ENCODE results near the gene POMT1. TPM values are rescaled to one million over a fixed set of nuclear protein-coding genes. Genes with fewer than 3 reads are reported as not detected.
"Not testable (repeated sequence)": the region's sequence is repeated elsewhere in the genome, so short reads cannot be mapped to it uniquely, and the experiment has no call there.

The POMT1 gene
- total RNA-seq, 1 experiment from 2014 or later: 22.0 TPM

DNA sequence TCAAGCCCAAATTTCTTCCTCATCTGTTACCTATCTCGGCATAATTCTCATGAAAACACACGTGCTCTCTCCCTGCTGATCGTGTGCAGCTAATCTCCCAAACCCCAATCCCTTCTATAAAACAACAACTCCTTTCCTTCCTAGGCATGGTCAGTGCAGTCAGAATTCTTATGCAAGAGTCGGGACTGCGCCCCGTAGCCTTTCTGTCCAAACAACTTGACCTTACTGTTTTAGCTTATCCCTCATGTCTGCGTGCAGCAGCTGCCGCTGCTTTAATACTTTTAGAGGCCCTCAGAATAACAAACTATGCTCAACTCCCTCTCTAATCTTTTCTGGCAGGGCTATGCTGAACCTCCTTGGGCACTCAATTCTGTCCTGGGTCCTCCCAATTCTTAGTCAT is 47.7 kb downstream of the POMT1 start:
- not testable (repeated sequence) for DNase-seq (ENCODE audit: low spot score)

DNA sequence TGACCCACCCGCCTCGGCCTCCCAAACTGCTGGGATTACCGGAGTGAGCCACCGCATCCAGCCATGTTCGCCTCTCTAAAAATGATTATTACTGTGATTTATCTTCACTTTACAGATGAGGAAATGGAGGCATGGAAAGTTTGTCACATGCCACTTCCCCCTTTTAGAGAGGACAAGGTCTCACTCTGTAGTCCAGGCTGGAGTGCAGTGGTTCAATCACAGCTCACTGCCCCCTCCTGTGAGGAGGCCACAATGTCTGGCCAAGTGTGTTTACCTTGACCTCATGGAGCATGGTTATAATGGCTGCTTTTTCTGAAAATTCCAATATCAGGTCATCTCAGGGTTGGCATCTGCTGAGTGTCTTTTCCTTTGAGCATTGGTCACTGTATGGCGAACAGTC is 49.3 kb downstream of the POMT1 start:
- DNase-seq (ENCODE audit: low spot score): no peak

DNA sequence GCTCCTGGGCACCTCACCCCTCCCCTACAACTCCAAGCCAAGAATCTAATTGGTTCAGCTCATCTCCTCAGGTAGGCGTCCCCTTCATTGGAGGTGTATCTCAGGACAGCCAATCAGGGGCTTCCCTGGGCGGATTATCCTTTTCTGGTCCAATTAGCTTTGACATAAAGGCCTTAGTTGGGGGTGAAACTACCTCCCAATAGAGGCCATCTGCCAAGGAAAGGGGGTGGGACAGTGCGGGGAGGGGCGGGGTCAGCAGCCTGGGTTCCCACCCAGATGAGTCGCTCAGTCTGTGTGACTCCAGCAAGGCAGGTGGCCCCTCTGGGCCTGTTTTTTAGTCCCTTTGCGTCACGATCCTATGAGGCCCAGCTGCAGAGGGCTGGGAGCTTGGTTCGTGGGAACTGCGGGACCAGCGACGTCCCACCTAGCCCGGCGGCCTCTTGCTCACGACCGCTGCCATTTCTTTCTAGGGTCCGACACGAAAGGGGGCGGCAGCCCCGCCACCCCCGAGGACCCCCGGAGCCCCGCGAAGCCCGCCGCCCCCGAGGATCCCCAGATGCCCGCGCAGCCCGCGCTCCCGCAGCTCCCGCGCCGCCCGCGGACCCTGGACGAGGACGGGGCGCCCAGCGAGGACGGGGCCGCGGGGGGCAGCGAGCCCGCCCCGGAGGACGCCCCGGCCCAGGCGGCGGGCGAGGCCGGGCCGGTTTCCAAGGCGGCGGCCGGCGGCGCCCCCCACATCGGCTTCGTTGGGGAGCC is 51.5 kb downstream of the POMT1 start:
- no peak for DNase-seq (ENCODE audit: low spot score)

DNA sequence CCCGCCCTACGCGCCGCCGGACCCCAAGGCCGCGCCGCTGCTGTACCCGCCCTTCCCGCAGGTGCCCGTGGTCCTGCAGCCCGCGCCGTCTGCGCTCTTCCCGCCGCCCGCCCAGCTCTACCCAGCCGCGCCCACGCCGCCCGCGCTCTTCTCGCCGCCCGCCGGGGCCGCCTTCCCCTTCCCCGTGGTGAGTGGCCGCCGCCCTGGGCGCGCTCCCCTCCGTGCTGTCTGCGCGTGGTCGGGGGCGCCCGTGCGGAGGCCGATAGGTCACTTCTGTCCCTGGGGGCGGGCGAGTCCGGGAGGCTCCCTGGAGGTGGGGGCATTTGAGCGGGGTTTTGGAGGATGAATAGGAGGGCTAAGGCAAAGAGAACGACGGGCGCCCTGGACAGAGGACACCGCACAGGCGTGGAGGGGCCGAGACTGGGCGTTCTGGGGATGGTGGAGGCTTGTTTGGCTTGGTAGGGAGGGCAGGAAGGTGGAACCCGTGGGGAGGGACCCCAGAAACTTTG is 52.2 kb downstream of the POMT1 start:
- no peak for DNase-seq (ENCODE audit: low spot score)

DNA sequence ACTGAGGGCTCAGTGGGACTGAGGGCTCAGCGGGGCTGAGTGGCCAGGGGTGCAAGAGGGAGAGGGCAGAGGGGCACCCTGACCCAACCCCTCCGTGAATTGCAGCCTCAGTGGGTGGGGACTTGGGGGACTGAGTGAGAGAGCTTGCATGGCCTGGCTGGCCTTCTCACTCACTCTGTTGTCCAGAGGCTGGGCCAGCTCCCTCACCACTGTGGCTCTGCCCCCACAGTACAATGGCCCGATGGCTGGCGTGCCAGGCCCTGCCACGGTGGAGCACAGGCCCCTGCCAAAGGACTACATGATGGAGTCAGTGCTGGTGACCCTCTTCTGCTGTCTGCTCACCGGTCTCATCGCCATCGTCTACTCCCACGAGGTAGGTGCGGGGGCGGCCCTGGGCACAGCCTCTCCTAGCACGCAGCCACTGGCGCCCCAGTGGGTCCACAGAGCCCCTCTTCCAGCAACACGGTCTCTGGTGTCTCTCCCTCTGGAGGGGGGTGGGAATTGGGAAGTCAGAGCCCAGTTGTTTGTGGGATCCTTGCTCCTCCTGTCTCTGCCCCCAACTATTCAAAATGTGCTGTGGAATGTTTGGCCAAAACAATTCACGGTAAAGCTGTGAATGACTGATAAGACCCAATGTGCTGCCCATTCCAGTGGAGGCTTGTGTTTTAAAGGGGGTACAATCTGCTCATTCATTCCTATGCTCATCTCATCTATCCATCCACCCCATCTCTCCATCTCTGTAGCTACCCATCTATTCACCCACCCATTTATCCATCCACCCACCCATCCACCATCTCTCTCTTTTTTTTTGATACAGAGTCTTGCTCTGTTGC is 53.3 kb downstream of the POMT1 start:
- no peak for DNase-seq (ENCODE audit: low spot score)

DNA sequence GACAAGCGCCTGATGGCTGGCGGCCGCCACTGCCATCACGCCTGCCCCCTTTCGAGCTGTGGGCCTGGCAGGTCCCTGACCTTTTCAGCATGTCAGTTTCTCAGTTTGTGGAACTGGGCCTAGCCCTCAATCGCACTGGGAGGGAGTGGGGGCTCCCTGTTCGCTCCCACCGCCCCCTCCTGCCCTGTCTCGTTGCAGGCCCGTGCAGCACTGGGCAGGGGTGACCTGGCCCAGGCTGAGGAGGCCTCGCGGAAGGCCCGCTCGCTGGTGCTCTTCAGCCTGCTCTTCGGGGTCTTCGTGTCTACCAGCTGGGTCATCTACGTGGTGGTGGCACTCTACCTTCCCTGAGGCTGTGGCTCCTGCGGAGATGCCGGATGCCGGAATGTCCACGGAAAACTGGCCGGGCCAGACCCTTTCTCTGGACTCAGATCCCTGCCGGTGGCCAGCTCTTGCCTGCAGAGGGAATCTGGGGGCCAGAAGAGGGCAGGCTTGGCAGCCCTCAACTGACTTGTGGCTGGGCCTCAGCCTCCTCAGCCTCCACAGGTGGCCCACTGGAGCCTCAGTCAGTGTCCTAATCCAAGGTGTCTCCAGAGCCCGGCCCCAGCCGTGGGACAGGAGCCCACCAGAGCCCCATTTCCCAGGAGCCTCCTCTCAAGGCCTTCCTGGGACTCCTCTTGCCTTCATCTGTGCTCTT is 55.3 kb downstream of the POMT1 start:
- DNase-seq (ENCODE audit: low spot score): no peak

DNA sequence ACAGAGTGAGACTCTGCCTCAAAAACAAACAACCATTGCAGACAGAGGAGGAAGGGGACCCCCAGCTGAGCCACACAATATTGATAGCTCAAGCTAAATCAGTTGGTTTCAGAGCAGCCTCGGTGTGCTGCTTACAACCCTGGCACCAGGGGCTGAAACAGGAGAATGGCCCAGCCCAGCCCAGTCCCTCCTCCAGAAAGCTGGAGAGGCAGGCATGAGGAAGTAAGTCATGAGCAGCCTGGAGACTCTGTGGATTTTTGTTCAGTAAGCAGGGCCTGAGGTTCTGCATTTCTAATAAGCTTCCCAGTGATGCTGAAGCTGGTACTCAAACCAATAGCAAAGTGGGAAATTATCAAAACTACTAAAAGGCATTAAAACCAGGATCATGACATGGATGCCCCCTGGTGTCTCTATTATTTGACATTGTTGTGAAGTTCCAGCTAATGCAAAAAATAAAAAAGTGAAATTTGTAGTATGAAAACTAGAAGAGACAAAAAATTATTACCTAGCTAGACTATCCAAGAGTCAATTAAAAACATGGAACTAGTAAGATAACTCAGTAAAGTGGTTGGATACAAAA is 56.8 kb downstream of the POMT1 start:
- no peak for DNase-seq (ENCODE audit: low spot score)

DNA sequence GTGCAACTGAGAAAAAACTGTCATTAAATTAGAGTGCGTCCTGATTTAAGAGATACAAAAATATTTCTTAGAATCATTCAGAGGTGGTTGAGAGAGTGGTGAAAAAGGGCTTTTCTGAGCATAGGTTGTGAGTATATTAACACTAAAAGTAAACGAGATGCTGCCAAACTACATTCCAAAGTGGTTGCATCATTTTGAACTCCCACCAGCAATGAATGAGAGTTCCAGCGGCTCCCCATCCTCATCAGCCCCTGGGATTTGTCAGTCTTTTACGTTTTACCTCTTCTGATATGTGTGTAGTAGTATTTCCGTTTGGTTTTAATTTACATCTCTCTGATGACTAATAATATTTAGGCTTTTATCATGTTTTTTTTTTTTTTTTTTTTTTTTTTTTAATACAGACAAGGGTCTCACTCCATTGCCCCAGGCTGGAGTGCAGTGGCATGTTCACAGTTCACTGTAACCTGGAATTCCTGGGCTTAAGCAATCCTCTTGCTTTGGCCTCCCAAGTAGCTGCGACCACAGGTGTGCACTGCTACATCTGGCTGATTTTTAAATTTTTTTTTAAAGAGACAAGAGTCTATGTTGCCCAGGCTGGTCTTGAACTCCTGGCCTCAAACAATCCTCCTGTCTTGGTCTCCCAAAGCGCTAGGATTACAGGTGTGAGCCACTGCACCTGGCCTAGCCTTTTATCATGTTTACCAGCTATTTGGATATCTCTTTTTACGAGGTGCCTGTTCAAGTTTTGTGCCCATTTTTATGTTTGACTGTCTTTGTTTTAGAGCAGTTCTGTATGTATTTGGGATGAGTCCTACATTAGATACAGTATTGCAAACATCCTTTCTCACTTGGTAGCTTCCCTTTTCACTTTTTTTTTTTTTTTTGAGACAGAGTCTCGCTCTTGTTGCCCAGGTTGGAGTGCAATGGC is 59.6 kb downstream of the POMT1 start:
- DNase-seq (ENCODE audit: low spot score): peak; percentile 33

DNA sequence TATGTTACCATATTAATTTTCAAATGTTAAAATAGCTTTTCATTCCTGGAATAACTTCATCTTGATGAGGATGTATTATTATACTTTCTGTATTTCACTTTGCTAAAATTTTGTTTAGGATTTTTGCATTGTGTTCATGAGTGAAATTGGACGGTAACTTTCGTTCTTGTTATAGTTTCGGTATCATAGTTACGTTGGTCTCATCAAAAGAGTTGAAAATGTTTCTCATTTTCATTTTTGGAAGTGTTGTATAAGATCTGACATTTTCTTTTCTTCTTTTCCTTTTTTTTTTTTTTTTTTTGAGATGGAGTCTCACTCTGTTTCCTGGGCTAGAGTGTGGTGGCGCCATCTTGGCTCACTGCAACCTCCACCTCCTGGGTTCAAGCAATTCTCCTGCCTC is 62.7 kb downstream of the POMT1 start:
- DNase-seq (ENCODE audit: low spot score): no peak

DNA sequence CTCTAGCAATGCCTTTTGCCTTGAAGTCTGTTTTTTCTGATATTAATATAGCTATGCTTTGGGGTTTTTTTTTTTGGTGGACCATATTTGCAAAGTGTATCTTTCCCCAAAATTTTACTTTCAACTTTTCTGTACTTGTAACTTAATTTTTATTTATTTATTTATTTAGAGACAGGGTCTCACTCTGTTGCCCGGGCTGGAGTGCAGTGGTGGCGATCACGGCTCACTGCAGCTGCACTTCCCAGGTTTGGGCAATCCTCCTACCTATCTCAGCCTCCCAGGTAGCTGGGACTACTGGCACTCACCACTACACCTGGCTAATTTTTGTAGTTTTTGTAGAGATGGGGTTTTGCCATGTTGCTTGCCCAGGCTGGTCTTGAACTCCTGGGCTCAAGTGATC is 63.4 kb downstream of the POMT1 start:
- DNase-seq (ENCODE audit: low spot score): no peak

DNA sequence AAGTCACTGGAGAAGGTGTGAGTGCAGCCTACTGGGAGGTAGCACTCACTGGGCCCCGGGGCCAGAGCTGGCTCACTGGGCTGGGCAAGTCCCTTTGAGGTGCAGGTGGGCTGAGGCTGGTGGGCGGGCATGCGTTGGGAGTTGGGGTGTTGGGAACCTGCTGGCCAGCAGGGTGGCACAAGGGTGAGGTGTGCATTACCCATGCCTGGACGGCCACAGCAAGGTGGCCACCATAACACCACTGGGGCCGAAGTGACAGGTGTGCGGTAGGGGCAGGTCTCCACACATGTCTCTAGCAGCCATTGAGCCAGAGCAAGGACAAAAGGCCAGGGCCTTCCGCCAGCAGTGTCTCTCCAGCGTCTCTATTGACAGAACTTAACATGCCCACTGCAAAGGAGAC is 65.2 kb downstream of the POMT1 start:
- DNase-seq (ENCODE audit: low spot score): no peak

Other genes starting within 250 kb of the POMT1 start
- gene FAM78A, start 226.4 kb upstream of the POMT1 start, total RNA-seq (2014; rRNA removed; shearing (Covaris generic)): 1.8 and 2.5 TPM in 2 replicates
- 0.14 and 1.0 TPM in 2 replicates for gene PLPP7, start 213.2 kb upstream of the POMT1 start, total RNA-seq (2014; rRNA removed; shearing (Covaris generic))
- gene PRRC2B, start 108.8 kb upstream of the POMT1 start, total RNA-seq (2014; rRNA removed; shearing (Covaris generic)): 26.2 and 49.1 TPM in 2 replicates
- gene UCK1, start 28.3 kb downstream of the POMT1 start, total RNA-seq (2014; rRNA removed; shearing (Covaris generic)): 11.2 and 15.9 TPM in 2 replicates
- not detected in 2 replicates for gene PRRT1B, start 42.6 kb downstream of the POMT1 start, total RNA-seq (2014; rRNA removed; shearing (Covaris generic))
- 20.0 and 40.9 TPM in 2 replicates for gene RAPGEF1, start 237.2 kb downstream of the POMT1 start, total RNA-seq (2014; rRNA removed; shearing (Covaris generic))